ENCODE data around the gene DIP2C.

The DIP2C gene

GRCh38 chr10:411603-412002, 277.9 kb downstream of the DIP2C start:
- DNase-seq (ENCODE audit: low spot score), result no peak

GRCh38 chr10:409408-410040, 279.9 kb downstream of the DIP2C start:
- no peak for DNase-seq (ENCODE audit: low spot score)

- DNase-seq (ENCODE audit: low spot score), result no peak
Measured at GRCh38 chr10:408236-408635, 281.2 kb downstream of the DIP2C start.

- no peak for DNase-seq (ENCODE audit: low spot score)
Measured at GRCh38 chr10:406976-407375, 282.5 kb downstream of the DIP2C start.

GRCh38 chr10:405648-406047, 283.8 kb downstream of the DIP2C start:
- DNase-seq (ENCODE audit: low spot score), result peak; percentile 8

- no peak for DNase-seq (ENCODE audit: low spot score)
Measured at GRCh38 chr10:404991-405390, 284.5 kb downstream of the DIP2C start.

- DNase-seq (ENCODE audit: low spot score), result no peak
Measured at GRCh38 chr10:404346-404745, 285.1 kb downstream of the DIP2C start.

GRCh38 chr10:398954-399353, 290.5 kb downstream of the DIP2C start:
- DNase-seq (ENCODE audit: low spot score), result no peak

- no peak for DNase-seq (ENCODE audit: low spot score)
Measured at GRCh38 chr10:397321-398068, 292.0 kb downstream of the DIP2C start.

- DNase-seq (ENCODE audit: low spot score), result no peak
Measured at GRCh38 chr10:396535-397220, 292.8 kb downstream of the DIP2C start.

- DNase-seq (ENCODE audit: low spot score), result no peak
Measured at GRCh38 chr10:396107-396506, 293.4 kb downstream of the DIP2C start.

GRCh38 chr10:395665-396064, 293.8 kb downstream of the DIP2C start:
- no peak for DNase-seq (ENCODE audit: low spot score)

- peak; percentile 23 for DNase-seq (ENCODE audit: low spot score)
Measured at GRCh38 chr10:394439-395101, 294.9 kb downstream of the DIP2C start.

GRCh38 chr10:393787-394438, 295.6 kb downstream of the DIP2C start:
- no peak for DNase-seq (ENCODE audit: low spot score)

- no peak for DNase-seq (ENCODE audit: low spot score)
Measured at GRCh38 chr10:393106-393745, 296.2 kb downstream of the DIP2C start.

- DNase-seq (ENCODE audit: low spot score), result no peak
Measured at GRCh38 chr10:392705-393037, 296.8 kb downstream of the DIP2C start.

- no peak for DNase-seq (ENCODE audit: low spot score)
Measured at GRCh38 chr10:391847-392704, 297.4 kb downstream of the DIP2C start.

- DNase-seq (ENCODE audit: low spot score), result no peak
Measured at GRCh38 chr10:391305-391704, 298.2 kb downstream of the DIP2C start.

GRCh38 chr10:390449-391100, 298.9 kb downstream of the DIP2C start:
- DNase-seq (ENCODE audit: low spot score), result no peak

GRCh38 chr10:389836-390448, 299.5 kb downstream of the DIP2C start:
- DNase-seq (ENCODE audit: low spot score), result no peak

All from kidney tubule cell (primary cell).